C4-2B (cell line): ENCODE results near the gene TMEM18.

Source experiments
- ZFX ChIP-seq: fragments of 450-650 bp; IDR thresholded peaks from 2 replicates; pipeline ENCODE4 v1.6.1; 2017
- TF ChIP-seq, protein P1 (sequence below): fragments of 450-650 bp; conservative IDR thresholded peaks from 2 replicates; pipeline ENCODE4 v1.5.1; 2017; ENCODE audit warnings: mild to moderate bottlenecking

DNA sequence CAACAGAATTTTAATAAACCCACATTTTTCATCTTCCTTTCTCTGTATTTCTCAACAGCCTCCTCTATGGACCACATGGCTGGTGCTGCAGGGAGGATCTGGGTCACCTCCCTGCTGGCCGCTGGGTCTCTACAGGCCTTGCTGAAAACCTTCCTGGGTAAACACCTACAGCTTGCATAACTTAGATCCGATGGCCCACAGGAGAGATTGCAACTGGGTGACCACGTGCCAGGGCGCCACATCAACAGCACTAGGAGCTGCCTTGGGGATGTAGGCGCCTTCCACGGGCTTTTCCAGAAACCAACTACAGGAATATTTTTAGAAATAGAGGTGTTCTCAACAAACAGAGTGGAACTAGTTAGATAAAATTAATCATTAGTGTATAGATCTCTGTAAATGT lies 19.4 kb downstream of the TMEM18 start:
- TF ChIP-seq, protein P1, sequence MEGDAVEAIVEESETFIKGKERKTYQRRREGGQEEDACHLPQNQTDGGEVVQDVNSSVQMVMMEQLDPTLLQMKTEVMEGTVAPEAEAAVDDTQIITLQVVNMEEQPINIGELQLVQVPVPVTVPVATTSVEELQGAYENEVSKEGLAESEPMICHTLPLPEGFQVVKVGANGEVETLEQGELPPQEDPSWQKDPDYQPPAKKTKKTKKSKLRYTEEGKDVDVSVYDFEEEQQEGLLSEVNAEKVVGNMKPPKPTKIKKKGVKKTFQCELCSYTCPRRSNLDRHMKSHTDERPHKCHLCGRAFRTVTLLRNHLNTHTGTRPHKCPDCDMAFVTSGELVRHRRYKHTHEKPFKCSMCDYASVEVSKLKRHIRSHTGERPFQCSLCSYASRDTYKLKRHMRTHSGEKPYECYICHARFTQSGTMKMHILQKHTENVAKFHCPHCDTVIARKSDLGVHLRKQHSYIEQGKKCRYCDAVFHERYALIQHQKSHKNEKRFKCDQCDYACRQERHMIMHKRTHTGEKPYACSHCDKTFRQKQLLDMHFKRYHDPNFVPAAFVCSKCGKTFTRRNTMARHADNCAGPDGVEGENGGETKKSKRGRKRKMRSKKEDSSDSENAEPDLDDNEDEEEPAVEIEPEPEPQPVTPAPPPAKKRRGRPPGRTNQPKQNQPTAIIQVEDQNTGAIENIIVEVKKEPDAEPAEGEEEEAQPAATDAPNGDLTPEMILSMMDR, result no peak
- TF ChIP-seq ZFX, result no peak
